Lower leg skin (tissue), 3 donors: ENCODE measurements around the gene LYZL1.

Experiments used
- CTCF ChIP-seq, 3 donors: fragments of 450-650 bp; IDR thresholded peaks; one replicate each; pipeline ENCODE4 v1.5.1; 2016; ENCODE audit warnings: antibody characterized with exemption in 3 of 3, mild to moderate bottlenecking in 3 of 3, moderate library complexity in 2 of 3
- POLR2A ChIP-seq, 2 donors: fragments of 450-650 bp; IDR thresholded peaks; one replicate each; pipeline ENCODE4 v1.6.1; 2016 to 2017; ENCODE audit warnings: antibody characterized with exemption in 2 of 2, mild to moderate bottlenecking in 1 of 2, moderate library complexity in 1 of 2

GRCh38 chr10:29355411-29355991, 66.6 kb downstream of the LYZL1 start:
- TF ChIP-seq CTCF (IDR thresholded peaks at IDR 0.05) = no peak
- no peak for TF ChIP-seq POLR2A (IDR thresholded peaks at IDR 0.05)
